Measurements from ENCODE around the gene NHERF1.

DNA sequence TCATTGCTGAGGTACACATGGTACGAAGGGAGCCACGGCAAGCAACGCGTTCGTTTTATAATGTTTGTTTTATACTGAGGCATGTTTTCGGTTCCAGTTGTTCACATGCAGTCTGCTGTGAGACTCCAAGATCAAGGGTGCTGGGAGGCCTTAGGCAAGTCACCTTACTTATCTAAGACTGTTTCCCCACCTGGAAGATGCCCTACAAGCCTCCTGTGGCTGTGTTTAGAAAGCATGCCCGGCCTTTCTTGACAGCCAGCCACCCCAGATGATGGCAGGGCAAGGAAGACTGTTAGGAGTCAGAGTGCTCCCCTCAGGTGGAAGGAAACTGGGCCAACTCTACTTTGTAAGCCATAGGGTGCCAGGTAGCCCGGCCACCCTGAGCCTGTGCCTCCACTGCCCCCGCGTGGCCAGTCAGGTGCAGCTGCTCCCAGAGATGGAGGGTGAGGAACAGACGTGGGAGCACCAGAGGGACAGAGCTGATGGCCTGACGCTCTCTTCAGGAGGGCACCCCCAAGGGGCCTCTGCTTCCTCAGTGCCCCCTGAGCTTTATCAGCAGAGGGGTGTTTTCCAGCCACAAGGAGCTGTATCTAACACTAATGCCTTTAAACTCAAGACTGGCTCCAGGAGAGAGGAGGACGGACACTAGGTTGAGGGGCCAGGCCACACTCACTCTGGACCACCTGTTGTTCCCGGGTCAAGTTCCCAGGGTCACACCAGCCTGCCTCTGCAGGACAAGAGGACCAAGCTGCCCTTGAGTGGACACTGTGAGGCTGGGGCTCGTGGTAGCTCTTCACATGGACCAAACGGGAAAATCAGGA, 22.3 kb downstream of the NHERF1 start:
- no peak for TF ChIP-seq CREB1 (IDR thresholded peaks at IDR 0.05; ENCODE audit: low read depth)
- TF ChIP-seq EGR1 (IDR thresholded peaks at IDR 0.05) = no peak
- TF ChIP-seq, protein P1, sequence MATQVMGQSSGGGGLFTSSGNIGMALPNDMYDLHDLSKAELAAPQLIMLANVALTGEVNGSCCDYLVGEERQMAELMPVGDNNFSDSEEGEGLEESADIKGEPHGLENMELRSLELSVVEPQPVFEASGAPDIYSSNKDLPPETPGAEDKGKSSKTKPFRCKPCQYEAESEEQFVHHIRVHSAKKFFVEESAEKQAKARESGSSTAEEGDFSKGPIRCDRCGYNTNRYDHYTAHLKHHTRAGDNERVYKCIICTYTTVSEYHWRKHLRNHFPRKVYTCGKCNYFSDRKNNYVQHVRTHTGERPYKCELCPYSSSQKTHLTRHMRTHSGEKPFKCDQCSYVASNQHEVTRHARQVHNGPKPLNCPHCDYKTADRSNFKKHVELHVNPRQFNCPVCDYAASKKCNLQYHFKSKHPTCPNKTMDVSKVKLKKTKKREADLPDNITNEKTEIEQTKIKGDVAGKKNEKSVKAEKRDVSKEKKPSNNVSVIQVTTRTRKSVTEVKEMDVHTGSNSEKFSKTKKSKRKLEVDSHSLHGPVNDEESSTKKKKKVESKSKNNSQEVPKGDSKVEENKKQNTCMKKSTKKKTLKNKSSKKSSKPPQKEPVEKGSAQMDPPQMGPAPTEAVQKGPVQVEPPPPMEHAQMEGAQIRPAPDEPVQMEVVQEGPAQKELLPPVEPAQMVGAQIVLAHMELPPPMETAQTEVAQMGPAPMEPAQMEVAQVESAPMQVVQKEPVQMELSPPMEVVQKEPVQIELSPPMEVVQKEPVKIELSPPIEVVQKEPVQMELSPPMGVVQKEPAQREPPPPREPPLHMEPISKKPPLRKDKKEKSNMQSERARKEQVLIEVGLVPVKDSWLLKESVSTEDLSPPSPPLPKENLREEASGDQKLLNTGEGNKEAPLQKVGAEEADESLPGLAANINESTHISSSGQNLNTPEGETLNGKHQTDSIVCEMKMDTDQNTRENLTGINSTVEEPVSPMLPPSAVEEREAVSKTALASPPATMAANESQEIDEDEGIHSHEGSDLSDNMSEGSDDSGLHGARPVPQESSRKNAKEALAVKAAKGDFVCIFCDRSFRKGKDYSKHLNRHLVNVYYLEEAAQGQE (IDR thresholded peaks at IDR 0.05; ENCODE audit: low read depth) = no peak
